Fibroblast of the aortic adventitia (primary cell): ENCODE measurements around the gene PCCA. TPM values are rescaled to one million over a fixed set of nuclear protein-coding genes. Genes with fewer than 3 reads are reported as not detected.

ENCODE experiments used
- DNase-seq: peaks from one replicate; pipeline ENCODE4 v3.0.0-alpha.2; 2010; ENCODE audit warnings: low read depth
- H3K4me3 ChIP-seq: 2 replicates; pipeline ENCODE4 v1.5.1; 2011; ENCODE audit warnings: low read depth, mild to moderate bottlenecking, control low read depth, low read length, moderate library complexity
- CTCF ChIP-seq: IDR thresholded peaks from 2 replicates; pipeline ENCODE4 v1.5.1; 2011; ENCODE audit warnings: mild to moderate bottlenecking, low read length, control low read depth, inconsistent platforms; ENCODE audit not compliant: insufficient read depth
- total RNA-seq: library from RNA; depleted of rRNA; stranded (reverse); fragments of >200 nt; gene quantifications from 2 replicates; pipeline ENCODE4 v1.2.3, GENCODE V29; 2012; ENCODE audit warnings: low replicate concordance

PCCA gene
- total RNA-seq, 1 donor: 23.8 TPM

GRCh38 chr13:100518394-100519062, 429.6 kb downstream of the PCCA start:
- no peak for DNase-seq
- no peak for TF ChIP-seq CTCF
- H3K4me3 ChIP-seq: no peak overlapping the region

- H3K4me3 ChIP-seq: no peak overlapping the region
- TF ChIP-seq CTCF: no peak
- DNase-seq: no peak
Observed at GRCh38 chr13:100519626-100520025, 430.7 kb downstream of the PCCA start.

GRCh38 chr13:100520936-100521850, 432.3 kb downstream of the PCCA start:
- TF ChIP-seq CTCF: no peak
- no peak overlapping the region for H3K4me3 ChIP-seq
- no peak for DNase-seq

GRCh38 chr13:100521851-100522617, 433.1 kb downstream of the PCCA start:
- no peak overlapping the region for H3K4me3 ChIP-seq
- DNase-seq: no peak
- no peak for TF ChIP-seq CTCF

- DNase-seq: no peak
- no peak for TF ChIP-seq CTCF
- no peak overlapping the region for H3K4me3 ChIP-seq
Observed at GRCh38 chr13:100522618-100523309, 433.9 kb downstream of the PCCA start.

GRCh38 chr13:100523411-100523810, 434.5 kb downstream of the PCCA start:
- DNase-seq: no peak
- no peak for TF ChIP-seq CTCF
- no peak overlapping the region for H3K4me3 ChIP-seq
